Right lobe of liver (tissue), 4 donors: ENCODE measurements around the gene RDH8.

Experiments
- POLR2A ChIP-seq: fragments of 450-650 bp; IDR thresholded peaks from one replicate; pipeline ENCODE4 v1.6.1; 2017; ENCODE audit warnings: antibody characterized with exemption, mild to moderate bottlenecking
- TF ChIP-seq, protein P1 (sequence below), 4 donors: fragments of 200-600 bp in 3 of 4; fragments of 450-650 bp in 1 of 4; IDR thresholded peaks; one replicate each; pipeline versions ENCODE4 v1.5.1 to v1.8.0; 2016 to 2022; ENCODE audit warnings: antibody characterized with exemption in 4 of 4, mild to moderate bottlenecking in 2 of 4
- donor health status: DM: no; HTN: no; CAD: no.
- donor health status: DM: no; HTN: no; CAD: no.
- donor health status: DM: no; HTN: yes; CAD: no.

DNA sequence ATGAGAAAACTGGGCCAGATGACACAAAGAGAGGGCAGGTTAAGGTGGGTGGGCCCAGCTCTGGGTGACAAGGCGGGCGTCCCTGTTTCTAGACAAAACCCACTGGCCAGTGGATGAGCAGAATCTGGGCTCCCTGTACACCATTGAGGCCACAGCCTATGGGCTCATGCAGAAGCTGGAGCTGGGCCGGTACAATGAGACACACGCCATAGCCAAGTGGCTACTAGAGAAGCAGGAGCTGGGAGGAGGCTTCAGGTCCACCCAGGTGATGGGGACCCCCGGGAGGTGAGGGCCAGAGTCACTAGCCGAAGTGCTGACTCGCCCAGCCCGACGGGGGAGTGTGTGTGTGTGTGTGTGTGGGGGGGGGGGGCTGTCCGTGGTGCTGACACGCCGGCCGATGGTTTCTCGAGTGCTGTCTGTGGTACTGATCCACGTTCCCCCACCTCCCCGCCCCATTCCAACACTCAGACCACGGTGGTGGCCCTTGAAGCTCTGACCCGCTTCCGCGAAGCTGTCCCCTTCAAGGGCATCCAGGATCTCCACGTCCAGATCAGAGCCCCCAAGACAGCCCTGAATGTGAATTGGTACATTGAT lies 48.5 kb downstream of the RDH8 start:
- no peak for TF ChIP-seq POLR2A
- TF ChIP-seq, protein P1, sequence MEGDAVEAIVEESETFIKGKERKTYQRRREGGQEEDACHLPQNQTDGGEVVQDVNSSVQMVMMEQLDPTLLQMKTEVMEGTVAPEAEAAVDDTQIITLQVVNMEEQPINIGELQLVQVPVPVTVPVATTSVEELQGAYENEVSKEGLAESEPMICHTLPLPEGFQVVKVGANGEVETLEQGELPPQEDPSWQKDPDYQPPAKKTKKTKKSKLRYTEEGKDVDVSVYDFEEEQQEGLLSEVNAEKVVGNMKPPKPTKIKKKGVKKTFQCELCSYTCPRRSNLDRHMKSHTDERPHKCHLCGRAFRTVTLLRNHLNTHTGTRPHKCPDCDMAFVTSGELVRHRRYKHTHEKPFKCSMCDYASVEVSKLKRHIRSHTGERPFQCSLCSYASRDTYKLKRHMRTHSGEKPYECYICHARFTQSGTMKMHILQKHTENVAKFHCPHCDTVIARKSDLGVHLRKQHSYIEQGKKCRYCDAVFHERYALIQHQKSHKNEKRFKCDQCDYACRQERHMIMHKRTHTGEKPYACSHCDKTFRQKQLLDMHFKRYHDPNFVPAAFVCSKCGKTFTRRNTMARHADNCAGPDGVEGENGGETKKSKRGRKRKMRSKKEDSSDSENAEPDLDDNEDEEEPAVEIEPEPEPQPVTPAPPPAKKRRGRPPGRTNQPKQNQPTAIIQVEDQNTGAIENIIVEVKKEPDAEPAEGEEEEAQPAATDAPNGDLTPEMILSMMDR (IDR thresholded peaks at IDR 0.05): no peak
